Iris pigment epithelial cell (primary cell): ENCODE data around the gene NCOR1.
A peak's percentile ranks its signal among the peaks of the same experiment; 100 is the strongest.
"Not testable (repeated sequence)": the region's sequence is repeated elsewhere in the genome, so short reads cannot be mapped to it uniquely, and the experiment has no call there.

Experiments used
- DNase-seq: peaks from one replicate; pipeline ENCODE4 v3.0.0-alpha.2; 2011; ENCODE audit warnings: low read depth

The NCOR1 gene

DNA sequence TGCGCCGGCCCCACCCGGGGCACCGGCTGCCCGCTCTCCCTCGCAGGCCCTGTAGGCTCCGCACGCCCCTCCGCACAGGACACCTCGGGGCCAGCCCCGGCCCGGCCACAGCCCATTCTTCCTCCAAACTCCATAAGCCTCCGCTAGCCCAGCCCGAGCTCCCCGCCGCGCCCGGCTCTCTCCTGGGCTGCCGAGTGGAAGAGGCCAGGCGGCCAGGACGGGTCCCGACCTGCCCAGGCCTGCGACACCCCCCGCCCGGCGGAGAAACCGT lies 397 bp downstream of the NCOR1 start:
- no peak for DNase-seq

DNA sequence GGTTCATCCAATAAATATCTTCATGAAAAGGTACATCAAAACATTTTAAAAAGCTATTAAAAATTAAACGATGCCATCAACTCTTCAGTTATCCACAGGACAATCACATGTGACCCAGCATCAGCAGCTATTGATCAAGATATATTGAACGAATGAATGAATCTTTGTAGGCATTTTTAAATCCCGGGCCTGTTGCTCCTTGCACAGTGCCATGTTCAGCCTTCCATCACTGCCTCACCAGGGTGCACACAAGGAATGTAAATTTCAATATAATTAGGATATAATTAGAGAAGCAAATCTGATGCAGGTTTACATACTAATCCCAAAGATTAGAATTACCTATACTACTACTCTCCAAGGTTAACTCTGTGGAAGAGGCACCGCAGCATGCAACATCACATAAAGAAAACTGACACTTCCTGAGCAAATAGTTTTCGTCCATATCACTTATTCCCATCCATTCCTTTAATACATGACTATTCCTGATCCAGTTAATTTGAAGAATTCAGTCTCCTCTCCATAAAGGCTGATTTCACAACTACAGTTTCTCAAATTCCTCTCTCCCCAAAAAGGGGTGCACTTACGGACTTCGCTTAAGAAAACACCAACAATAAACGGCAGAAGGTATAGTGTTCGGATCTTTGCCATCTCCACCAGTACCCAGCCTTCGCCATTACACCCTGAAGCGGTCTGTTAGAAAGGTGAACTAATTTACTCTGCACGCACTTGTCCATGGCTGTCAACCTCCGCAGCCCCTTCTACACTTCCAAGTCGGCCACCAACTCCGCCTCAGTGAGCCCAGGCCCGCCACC lies 938 bp downstream of the NCOR1 start:
- DNase-seq = peak; percentile 42

DNA sequence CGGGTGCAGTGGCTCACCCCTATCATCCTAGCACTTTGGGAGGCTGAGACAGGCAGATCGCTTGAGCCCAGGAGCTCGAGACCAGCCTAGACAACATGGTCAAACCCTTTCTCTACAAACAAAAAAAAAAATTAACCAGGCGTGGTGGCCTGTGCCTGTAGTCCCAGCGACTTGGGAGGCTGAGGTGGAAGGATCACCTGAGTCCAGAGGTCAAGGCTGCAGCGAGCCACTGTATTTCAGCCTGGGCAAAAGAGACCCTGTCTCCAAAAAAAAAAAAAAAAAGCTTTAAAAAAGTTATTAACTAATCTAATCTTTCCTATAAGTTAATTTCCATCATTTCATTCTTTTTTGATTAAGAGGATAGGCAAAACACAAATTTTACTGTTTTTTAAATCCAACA lies 2.5 kb downstream of the NCOR1 start:
- DNase-seq = no peak

- no peak for DNase-seq
These were observed 3.7 kb downstream of the NCOR1 start for GRCh38 chr17:16211590-16211989.

DNA sequence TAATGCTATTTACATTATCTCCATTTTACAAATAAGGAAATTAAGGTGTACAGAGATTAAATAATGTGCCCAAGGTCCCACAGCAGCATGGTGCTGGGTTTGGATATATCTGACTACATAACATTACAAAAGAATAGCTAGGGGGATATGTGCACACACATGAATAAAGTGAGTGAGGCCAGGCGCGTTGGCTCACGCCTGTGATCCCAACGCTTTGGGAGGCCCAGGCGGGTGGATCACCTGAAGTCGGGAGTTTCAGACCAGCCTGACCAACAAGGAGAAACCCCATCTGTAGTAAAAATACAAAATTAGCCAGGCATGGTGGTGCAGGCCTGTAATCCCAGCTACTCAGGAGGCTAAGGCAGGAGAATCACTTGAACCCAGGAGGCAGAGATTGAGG lies 10.6 kb downstream of the NCOR1 start:
- not testable (repeated sequence) for DNase-seq

DNA sequence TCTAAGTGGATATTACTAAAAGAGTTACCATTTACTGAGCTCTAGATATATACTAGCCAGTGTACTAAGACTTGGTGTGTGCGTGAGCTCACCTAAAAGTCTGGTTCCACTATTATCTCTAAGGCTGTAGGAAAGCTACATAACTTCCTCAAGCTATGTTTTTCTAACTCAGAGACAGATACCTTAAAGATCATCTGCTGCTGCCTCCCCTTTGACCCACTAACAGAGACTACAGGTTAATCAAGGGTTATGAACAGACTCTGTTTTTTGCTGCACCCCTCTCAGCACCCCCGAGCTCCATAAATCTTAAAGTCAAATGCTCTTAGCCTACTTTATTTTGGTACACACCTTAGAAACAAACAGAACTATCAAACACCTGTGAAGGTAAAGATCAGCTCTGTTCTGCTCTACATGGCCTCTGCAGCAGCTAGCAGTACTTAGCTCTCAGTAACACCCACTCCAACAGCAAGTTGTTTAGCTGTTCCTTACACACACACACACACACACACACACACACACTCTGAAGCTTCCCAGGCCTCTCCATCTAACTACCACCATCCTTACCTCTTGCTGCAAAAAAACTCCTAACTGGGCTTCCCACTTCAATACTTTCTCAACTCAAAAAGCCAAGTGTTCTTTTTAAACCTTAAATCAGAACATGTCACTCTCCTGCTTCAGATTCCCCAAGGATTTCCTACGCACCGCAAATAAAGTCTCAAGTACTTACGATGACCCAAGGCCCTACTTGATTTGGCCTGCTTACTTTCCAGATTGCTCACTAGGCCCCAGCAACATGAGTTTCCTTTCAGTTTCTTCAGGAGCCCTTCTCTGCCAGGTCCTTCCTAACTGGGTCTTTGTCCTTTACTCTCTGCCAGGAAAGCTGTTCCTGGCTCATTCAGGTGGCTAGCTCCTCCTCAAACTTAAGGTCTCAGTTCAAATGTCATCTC lies 12.5 kb downstream of the NCOR1 start:
- peak; percentile 26 for DNase-seq

GRCh38 chr17:16201693-16202131 lies 13.6 kb downstream of the NCOR1 start:
- peak; percentile 49 for DNase-seq

- no peak for DNase-seq
These were observed 16.2 kb downstream of the NCOR1 start for GRCh38 chr17:16199093-16199492.

GRCh38 chr17:16197276-16197675 lies 18.1 kb downstream of the NCOR1 start:
- DNase-seq = peak; percentile 32

- DNase-seq = not testable (repeated sequence)
These were observed 21.0 kb downstream of the NCOR1 start for GRCh38 chr17:16194307-16194835.

- no peak for DNase-seq
These were observed 23.7 kb downstream of the NCOR1 start for GRCh38 chr17:16191604-16192003.

DNA sequence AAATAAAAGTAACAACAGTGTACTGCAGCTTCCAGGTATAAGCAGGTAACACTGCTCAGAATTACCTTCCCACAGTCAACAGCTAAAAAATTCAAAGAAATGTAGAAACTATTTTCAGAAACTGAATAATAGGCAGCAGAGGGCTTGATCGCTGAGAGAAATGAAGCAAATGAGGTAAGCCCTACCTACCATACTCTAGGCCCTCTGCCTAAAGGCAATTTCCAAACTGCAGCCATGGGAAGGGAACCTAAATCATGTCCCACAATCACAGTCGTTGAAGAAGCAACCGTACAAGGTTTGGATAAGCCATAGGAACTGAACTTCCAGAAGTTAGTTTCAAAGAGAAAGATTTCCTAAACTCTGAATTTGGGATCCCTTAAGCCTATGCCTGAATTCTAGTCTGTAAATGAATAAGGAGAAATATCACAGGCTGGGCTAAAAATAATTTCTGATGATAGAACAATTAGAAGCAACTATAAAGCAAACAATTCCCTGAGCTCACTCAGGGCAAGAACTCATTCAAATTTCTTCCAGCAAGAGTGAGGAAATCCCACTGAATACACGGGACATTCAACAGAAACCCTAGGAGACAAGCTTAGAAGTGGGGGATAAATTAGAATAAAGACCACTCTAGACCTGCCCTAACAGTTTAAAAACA lies 24.5 kb downstream of the NCOR1 start:
- DNase-seq = no peak

DNA sequence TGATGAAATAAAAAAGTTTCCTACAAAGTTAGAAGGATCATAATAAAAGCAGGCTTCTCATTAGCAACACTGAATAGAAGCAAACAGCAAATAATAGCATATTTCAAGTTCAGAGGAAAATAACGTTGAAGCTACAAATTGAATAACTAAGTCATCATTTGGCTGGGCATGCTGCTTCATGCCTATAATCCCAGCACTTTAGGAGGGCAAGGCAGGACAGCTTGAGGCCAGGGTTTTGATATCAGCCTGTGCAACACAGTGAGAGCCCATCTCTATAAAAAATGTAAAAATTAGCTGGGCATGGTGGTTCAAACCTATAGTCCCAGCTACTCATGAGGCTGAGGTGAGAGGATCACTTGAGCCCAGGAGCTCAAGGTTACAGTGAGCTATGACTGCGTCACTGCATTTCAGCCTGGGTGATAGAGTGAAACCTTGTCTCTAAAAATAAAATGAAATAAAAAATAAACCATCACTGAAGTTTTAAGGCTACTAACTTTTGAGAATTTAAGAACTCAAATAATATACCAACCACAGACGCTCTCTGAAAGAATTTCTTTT lies 25.5 kb downstream of the NCOR1 start:
- DNase-seq = no peak

GRCh38 chr17:16187642-16188041 lies 27.7 kb downstream of the NCOR1 start:
- DNase-seq = no peak

- DNase-seq = no peak
These were observed 33.8 kb downstream of the NCOR1 start for GRCh38 chr17:16181581-16181980.

- peak; percentile 25 for DNase-seq
These were observed 36.5 kb downstream of the NCOR1 start for GRCh38 chr17:16178836-16179235.

DNA sequence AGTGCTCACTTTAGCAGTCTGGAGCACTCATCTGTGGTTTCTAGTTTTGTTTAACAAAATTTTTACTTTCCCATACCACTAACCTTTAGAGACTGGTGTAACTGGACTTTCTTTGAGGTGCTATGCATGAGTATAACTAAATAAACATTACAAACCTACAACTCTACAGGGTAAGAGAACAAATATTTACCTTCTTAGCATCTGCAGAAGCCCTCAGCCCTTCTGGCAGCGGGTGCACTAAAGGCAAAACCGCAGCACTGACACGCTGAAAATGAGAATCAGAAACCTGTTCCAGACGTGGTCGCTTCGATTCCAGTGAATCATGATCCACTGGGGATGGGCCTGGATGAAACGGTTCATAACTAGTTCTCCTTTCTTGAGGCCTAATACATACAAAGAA lies 43.7 kb downstream of the NCOR1 start:
- DNase-seq = peak; percentile 51

DNA sequence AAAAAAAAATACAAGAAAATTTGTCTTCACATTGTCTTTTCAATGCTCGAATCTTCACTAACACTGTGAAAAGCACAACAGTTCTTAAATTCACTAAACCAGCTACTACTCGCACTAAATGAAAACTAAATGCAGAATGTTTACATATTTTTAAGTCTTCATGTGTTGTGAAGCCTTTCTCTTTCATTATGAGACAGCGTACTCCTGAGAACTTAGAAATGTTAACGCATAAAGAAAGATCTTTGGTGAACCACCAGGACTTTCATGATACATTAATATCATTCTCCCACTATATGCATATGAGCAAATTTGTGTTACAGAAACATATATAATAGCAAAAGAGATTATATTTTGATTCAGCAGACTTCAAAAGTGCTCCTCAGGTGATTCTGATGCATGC lies 48.6 kb downstream of the NCOR1 start:
- DNase-seq = not testable (repeated sequence)

GRCh38 chr17:16158714-16159113 lies 56.6 kb downstream of the NCOR1 start:
- peak; percentile 7 for DNase-seq

DNA sequence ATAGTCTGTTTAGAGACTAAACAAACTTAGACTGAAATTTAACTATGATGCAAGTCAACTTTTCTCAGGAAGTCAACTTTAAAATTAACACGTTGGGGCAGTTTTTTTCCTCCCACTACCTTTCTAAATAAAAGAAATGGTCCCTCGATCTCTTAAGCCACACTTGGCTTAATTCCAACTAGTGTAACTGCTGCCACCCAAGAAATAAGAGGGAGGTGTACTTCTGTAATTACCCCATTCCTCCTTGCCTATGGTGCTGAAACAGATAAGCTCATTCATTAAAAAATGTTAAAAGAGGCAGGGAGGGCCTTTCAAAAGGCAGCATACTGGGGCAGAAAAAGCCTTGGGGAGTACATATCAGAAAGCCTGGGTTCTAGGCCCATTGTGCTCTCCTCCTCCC lies 59.8 kb downstream of the NCOR1 start:
- no peak for DNase-seq

- DNase-seq = not testable (repeated sequence)
These were observed 63.0 kb downstream of the NCOR1 start for GRCh38 chr17:16152326-16152725.

DNA sequence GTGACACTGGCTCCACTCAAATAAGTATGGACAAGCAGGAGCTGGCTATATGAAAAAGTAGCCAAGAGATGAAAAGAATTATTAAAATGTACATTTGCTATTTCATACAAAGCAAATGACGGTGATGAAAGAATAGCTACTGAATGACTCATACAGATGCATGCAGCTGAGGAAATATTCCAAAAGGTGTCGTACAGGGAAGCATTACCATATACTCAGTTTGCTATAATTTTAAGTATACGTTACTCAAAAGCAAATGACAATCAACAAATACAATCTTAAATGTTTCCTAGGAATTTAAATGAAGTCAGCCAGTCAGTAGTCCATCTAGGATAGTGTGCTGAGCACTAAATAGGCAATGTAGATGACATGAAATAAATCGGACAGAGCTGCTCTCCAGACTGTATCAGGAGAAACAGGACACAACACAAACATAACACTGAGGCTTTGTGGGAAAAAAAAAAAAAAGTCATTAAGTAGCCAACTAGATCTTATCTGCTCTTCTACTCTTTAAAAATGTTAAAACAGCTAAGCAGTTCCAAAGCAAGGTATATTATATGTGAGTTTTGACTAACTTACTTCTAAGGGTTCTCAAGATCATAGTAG lies 65.0 kb downstream of the NCOR1 start:
- peak; percentile 84 for DNase-seq
